GM06990 (cell line): ENCODE results near the gene GNPTG.

Experiments used
- DNase-seq: peaks from one replicate; pipeline ENCODE4 v3.0.0-alpha.2; 2011; ENCODE audit not compliant: insufficient read length; ENCODE audit errors: extremely low read depth
- H3K27me3 ChIP-seq: replicated peaks from 2 replicates; pipeline ENCODE4 v1.6.0; 2011; ENCODE audit warnings: low read length; ENCODE audit not compliant: control insufficient read depth, insufficient read depth
- H3K36me3 ChIP-seq: 2 replicates; pipeline ENCODE4 v1.5.1; 2011; ENCODE audit warnings: low read length; ENCODE audit not compliant: control insufficient read depth, insufficient read depth
- H3K4me3 ChIP-seq: replicated peaks from 2 replicates; pipeline ENCODE4 v1.5.1; 2011; ENCODE audit warnings: low read depth, mild to moderate bottlenecking, control low read depth, low read length
- CTCF ChIP-seq: IDR thresholded peaks from 2 replicates; pipeline ENCODE4 v1.5.1; 2011; ENCODE audit warnings: low read length, control low read depth, mild to moderate bottlenecking, inconsistent platforms; ENCODE audit not compliant: insufficient read depth, poor library complexity, severe bottlenecking

Gene GNPTG

GRCh38 chr16:1355591-1355990 is 3.9 kb downstream of the GNPTG start:
- H3K36me3 ChIP-seq: no peaks in the 10 kb centered on the region; the same call in 1 of the 2 replicates
- DNase-seq: no peak
- no peaks in the 10 kb centered on the region for H3K27me3 ChIP-seq
- no peak overlapping the region for H3K4me3 ChIP-seq
- TF ChIP-seq CTCF: no peak

- Histone ChIP-seq H3K36me3 (peaks cover 2% of the 10 kb centered on the region), H3K27me3 (no peaks in the 10 kb centered on the region), H3K4me3 (no peak overlapping the region)
- no peak for TF ChIP-seq CTCF
- DNase-seq: no peak
Measured at GRCh38 chr16:1356061-1356900, 4.5 kb downstream of the GNPTG start.

- no peak for DNase-seq
- TF ChIP-seq CTCF: no peak
- H3K4me3 ChIP-seq: no peak overlapping the region
- H3K36me3 ChIP-seq: peaks cover 12% of the 10 kb centered on the region
- H3K27me3 ChIP-seq: no peaks in the 10 kb centered on the region
Measured at GRCh38 chr16:1357906-1358566, 6.3 kb downstream of the GNPTG start.

- DNase-seq: no peak
- no peak for TF ChIP-seq CTCF
- Histone ChIP-seq H3K27me3 (no peaks in the 10 kb centered on the region), H3K4me3 (no peak overlapping the region), H3K36me3 (peaks cover 25% of the 10 kb centered on the region)
Measured at GRCh38 chr16:1361685-1362360, 10.1 kb downstream of the GNPTG start.

GRCh38 chr16:1362807-1363206 is 11.1 kb downstream of the GNPTG start:
- no peak for DNase-seq
- H3K4me3 ChIP-seq: no peak overlapping the region
- TF ChIP-seq CTCF: no peak
- no peaks in the 10 kb centered on the region for H3K27me3 ChIP-seq
- peaks cover 28% of the 10 kb centered on the region for H3K36me3 ChIP-seq
